ENCODE measurements around the gene PSME4. TPM values are rescaled to one million over a fixed set of nuclear protein-coding genes. Genes with fewer than 3 reads are reported as not detected.

PSME4 gene
- total and polyA plus RNA-seq, 2 of the 13 experiments (the other 11 are each of a cell fraction or from before 2014, with no cell fraction given): 52.1 to 77.8 TPM

DNA sequence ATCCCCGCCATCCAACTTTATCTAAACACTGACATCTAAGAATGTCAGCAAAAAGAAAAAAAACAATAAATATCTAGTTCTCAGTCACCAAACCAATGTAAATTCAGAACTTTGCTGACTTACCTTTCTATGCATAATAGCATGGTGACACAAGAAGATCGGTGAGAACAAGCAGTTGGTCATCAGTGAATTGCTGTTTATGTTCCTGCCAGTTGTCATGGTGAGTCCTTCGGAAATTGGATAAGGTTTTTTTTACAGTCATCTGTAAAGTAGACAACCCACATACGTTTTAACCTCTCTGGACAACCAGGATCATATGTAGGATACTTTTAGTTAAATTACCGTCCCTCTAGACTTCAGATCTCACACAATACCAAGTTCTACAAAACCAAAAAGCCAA, 104.8 kb downstream of the PSME4 start:
- no TSS peak for BruUV-seq (replicated peaks)
- Histone ChIP-seq H3K9ac (ENCODE audit: insufficient read depth, low read depth, low read length) (no peak overlapping the region), H3K36me3 (replicated peaks in 1 of 2; ENCODE audit: control insufficient read depth in 1 of 2, insufficient read depth in 2 of 2, low read length in 2 of 2) (peaks cover 22 to 43% of the 10 kb centered on the region in 2 experiments), H3K4me3 (replicated peaks in 1 of 3; ENCODE audit: insufficient read depth in 1 of 3, low read depth in 2 of 3, low read length in 3 of 3) (no peak overlapping the region), H3K79me2 (ENCODE audit: insufficient read depth, low read length) (no peaks in the 10 kb centered on the region), H3K27me3 (ENCODE audit: control insufficient read depth in 1 of 2, insufficient read depth in 2 of 2, low read length in 2 of 2) (no peaks in the 10 kb centered on the region), H2AFZ (ENCODE audit: low read length) (no peak overlapping the region), H3K9me3 (ENCODE audit: low read length) (no peaks in the 10 kb centered on the region), H3K4me1 (ENCODE audit: insufficient read depth, low read length) (no peaks in the 10 kb centered on the region), H3K27ac (ENCODE audit: extremely low read length, insufficient read depth, low read length) (no peak overlapping the region), H3K4me2 (ENCODE audit: low read depth, low read length) (no peak overlapping the region), H4K20me1 (ENCODE audit: insufficient read depth, low read length) (no peaks in the 10 kb centered on the region)
- intact Hi-C loops (cut with micrococcal nuclease; ENCODE audit: unreplicated experiment): no loop called here
- ChIA-PET CTCF (ENCODE audit: low intra/inter-chr PET ratio, low total read pairs) (no interaction called here), POLR2A (no interaction called here)
- in situ Hi-C loops (cut with HindIII; ENCODE audit: extremely low pct_ligation_motif_present, low pct_unique_long_range_greater_than_20kb): no loop called here
- FAIRE-seq: no peak
- 97% methylated on average over 5 of the region's 5 CpGs for WGBS (ENCODE audit: low lambda C conversion rate)
- DNase-seq (ENCODE audit: low spot score): no peak
- ATAC-seq: no peak
- TF ChIP-seq SUZ12 (IDR thresholded peaks at IDR 0.05; ENCODE audit: low read depth, low read length): no peak
- TF ChIP-seq ZSCAN21 (CRISPR knock-in tag; IDR thresholded peaks at IDR 0.05; ENCODE audit: borderline replicate concordance): no peak
- no peak for TF ChIP-seq ZNF232 (CRISPR knock-in tag; IDR thresholded peaks at IDR 0.05; ENCODE audit: borderline replicate concordance)
- TF ChIP-seq, protein P1, sequence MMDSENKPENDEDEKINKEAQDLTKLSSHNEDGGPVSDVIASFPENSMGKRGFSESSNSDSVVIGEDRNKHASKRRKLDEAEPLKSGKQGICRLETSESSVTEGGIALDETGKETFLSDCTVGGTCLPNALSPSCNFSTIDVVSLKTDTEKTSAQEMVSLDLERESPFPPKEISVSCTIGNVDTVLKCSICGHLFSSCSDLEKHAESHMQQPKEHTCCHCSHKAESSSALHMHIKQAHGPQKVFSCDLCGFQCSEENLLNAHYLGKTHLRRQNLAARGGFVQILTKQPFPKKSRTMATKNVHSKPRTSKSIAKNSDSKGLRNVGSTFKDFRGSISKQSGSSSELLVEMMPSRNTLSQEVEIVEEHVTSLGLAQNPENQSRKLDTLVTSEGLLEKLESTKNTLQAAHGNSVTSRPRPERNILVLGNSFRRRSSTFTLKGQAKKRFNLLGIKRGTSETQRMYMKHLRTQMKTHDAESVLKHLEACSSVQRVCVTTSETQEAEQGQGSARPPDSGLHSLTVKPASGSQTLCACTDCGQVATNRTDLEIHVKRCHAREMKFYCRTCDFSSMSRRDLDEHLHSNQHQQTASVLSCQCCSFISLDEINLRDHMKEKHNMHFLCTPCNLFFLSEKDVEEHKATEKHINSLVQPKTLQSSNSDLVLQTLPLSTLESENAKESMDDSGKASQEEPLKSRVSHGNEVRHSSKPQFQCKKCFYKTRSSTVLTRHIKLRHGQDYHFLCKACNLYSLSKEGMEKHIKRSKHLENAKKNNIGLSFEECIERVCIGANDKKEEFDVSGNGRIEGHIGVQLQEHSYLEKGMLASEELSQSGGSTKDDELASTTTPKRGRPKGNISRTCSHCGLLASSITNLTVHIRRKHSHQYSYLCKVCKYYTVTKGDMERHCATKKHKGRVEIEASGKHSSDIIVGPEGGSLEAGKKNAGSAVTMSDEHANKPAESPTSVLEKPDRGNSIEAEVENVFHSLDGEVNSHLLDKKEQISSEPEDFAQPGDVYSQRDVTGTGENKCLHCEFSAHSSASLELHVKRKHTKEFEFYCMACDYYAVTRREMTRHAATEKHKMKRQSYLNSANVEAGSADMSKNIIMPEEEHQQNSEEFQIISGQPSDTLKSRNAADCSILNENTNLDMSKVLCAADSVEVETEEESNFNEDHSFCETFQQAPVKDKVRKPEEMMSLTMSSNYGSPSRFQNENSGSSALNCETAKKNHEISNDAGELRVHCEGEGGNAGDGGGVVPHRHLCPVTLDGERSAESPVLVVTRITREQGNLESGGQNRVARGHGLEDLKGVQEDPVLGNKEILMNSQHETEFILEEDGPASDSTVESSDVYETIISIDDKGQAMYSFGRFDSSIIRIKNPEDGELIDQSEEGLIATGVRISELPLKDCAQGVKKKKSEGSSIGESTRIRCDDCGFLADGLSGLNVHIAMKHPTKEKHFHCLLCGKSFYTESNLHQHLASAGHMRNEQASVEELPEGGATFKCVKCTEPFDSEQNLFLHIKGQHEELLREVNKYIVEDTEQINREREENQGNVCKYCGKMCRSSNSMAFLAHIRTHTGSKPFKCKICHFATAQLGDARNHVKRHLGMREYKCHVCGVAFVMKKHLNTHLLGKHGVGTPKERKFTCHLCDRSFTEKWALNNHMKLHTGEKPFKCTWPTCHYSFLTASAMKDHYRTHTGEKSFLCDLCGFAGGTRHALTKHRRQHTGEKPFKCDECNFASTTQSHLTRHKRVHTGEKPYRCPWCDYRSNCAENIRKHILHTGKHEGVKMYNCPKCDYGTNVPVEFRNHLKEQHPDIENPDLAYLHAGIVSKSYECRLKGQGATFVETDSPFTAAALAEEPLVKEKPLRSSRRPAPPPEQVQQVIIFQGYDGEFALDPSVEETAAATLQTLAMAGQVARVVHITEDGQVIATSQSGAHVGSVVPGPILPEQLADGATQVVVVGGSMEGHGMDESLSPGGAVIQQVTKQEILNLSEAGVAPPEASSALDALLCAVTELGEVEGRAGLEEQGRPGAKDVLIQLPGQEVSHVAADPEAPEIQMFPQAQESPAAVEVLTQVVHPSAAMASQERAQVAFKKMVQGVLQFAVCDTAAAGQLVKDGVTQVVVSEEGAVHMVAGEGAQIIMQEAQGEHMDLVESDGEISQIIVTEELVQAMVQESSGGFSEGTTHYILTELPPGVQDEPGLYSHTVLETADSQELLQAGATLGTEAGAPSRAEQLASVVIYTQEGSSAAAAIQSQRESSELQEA (CRISPR knock-in tag; IDR thresholded peaks at IDR 0.05; ENCODE audit: not compliant biosample characterization): no peak
- no peak for TF ChIP-seq ZMYM3 (CRISPR knock-in tag; IDR thresholded peaks at IDR 0.05)
- no peak for TF ChIP-seq KLF6 (CRISPR knock-in tag; IDR thresholded peaks at IDR 0.05)
- no peak for TF ChIP-seq ZMYM4 (CRISPR knock-in tag; IDR thresholded peaks at IDR 0.05)
- no peak for TF ChIP-seq ZNF589 (CRISPR knock-in tag; conservative IDR thresholded peaks at IDR 0.05)
- no peak for TF ChIP-seq U2AF2 (IDR thresholded peaks at IDR 0.05; ENCODE audit: low read depth, low read length)
- TF ChIP-seq, protein P2, sequence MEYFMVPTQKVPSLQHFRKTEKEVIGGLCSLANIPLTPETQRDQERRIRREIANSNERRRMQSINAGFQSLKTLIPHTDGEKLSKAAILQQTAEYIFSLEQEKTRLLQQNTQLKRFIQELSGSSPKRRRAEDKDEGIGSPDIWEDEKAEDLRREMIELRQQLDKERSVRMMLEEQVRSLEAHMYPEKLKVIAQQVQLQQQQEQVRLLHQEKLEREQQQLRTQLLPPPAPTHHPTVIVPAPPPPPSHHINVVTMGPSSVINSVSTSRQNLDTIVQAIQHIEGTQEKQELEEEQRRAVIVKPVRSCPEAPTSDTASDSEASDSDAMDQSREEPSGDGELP (IDR thresholded peaks at IDR 0.05; ENCODE audit: borderline replicate concordance, low read depth): no peak
- no peak for TF ChIP-seq ZNF883 (CRISPR knock-in tag; IDR thresholded peaks at IDR 0.05; ENCODE audit: not compliant biosample characterization)
- TF ChIP-seq ZNF629 (CRISPR knock-in tag; conservative IDR thresholded peaks at IDR 0.05): no peak
- TF ChIP-seq, protein P3, sequence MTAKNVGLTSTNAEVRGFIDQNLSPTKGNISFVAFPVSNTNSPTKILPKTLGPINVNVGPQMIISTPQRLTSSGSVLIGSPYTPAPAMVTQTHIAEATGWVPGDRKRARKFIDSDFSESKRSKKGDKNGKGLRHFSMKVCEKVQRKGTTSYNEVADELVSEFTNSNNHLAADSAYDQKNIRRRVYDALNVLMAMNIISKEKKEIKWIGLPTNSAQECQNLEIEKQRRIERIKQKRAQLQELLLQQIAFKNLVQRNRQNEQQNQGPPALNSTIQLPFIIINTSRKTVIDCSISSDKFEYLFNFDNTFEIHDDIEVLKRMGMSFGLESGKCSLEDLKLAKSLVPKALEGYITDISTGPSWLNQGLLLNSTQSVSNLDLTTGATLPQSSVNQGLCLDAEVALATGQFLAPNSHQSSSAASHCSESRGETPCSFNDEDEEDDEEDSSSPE (CRISPR knock-in tag; IDR thresholded peaks at IDR 0.05): no peak
- no peak for TF ChIP-seq SIX1 (CRISPR knock-in tag; IDR thresholded peaks at IDR 0.05; ENCODE audit: borderline replicate concordance)
- TF ChIP-seq ZBTB7B (CRISPR knock-in tag; IDR thresholded peaks at IDR 0.05): no peak
- no peak for TF ChIP-seq TBX2 (CRISPR knock-in tag; IDR thresholded peaks at IDR 0.05; ENCODE audit: borderline replicate concordance)

All from HepG2 (cell line).